Brain microvascular endothelial cell (primary cell): ENCODE results near the gene IFNAR2.

Experiments
- DNase-seq: peaks from one replicate; pipeline ENCODE4 v3.0.0-alpha.2; 2020
- H3K27ac ChIP-seq: fragments of 250-450 bp; sonication (Bioruptor Pico); 2 replicates; pipeline ENCODE4 v1.5.1; 2020; ENCODE audit warnings: mild to moderate bottlenecking, moderate library complexity
- H3K27me3 ChIP-seq: fragments of 250-450 bp; sonication (Bioruptor Pico); replicated peaks from 2 replicates; pipeline ENCODE4 v1.5.1; 2020; ENCODE audit warnings: mild to moderate bottlenecking
- H3K36me3 ChIP-seq: fragments of 250-450 bp; sonication (Bioruptor Pico); replicated peaks from 2 replicates; pipeline ENCODE4 v1.5.1; 2020; ENCODE audit warnings: mild to moderate bottlenecking
- H3K4me3 ChIP-seq: 2 replicates; pipeline ENCODE4 v1.5.1; 2011; ENCODE audit warnings: low read depth, mild to moderate bottlenecking, control low read depth, low read length, moderate library complexity
- CTCF ChIP-seq: IDR thresholded peaks from 2 replicates; pipeline ENCODE4 v1.5.1; 2011; ENCODE audit warnings: low read depth, mild to moderate bottlenecking, moderate library complexity, low read length, control low read depth, inconsistent platforms; ENCODE audit errors: missing control alignments
- in situ Hi-C: cut with HindIII; loops from 2 replicates; pipeline ENCODE4 v1.10.0; 2017; ENCODE audit warnings: low sequenced_read_pairs, low pct_ligation_motif_present

The IFNAR2 gene

GRCh38 chr21:33229784-33230544 is at the start of gene IFNAR2:
Gene IFNAR2, plus strand, starts transcription at chr21:33229938. Its CDS starts 11,985 bp downstream, at chr21:33241923.
- Histone ChIP-seq H3K27me3 (peaks cover 2% of the 10 kb centered on the region), H3K4me3 (peak within 1 kb of the TSS; percentile 82), H3K36me3 (no peaks in the 10 kb centered on the region), H3K27ac (peak within 1 kb of the TSS; percentile 76)
- no peak for TF ChIP-seq CTCF
- peak; percentile 35 for DNase-seq
- in situ Hi-C loops: no loop called here

GRCh38 chr21:33185852-33186251 is 43.9 kb upstream of the IFNAR2 start:
- H3K27ac ChIP-seq: no peak overlapping the region
- in situ Hi-C loops: no loop called here
- no peak overlapping the region for H3K4me3 ChIP-seq
- no peak for DNase-seq
- peaks cover 20% of the 10 kb centered on the region for H3K27me3 ChIP-seq
- no peaks in the 10 kb centered on the region for H3K36me3 ChIP-seq
- no peak for TF ChIP-seq CTCF

GRCh38 chr21:33187276-33187675 is 42.5 kb upstream of the IFNAR2 start:
- H3K27ac ChIP-seq: no peak overlapping the region
- no peak for DNase-seq
- no peaks in the 10 kb centered on the region for H3K36me3 ChIP-seq
- in situ Hi-C loops: no loop called here
- H3K27me3 ChIP-seq: peaks cover 20% of the 10 kb centered on the region
- no peak overlapping the region for H3K4me3 ChIP-seq
- TF ChIP-seq CTCF: no peak

GRCh38 chr21:33189237-33189636 is 40.5 kb upstream of the IFNAR2 start:
- no peaks in the 10 kb centered on the region for H3K36me3 ChIP-seq
- H3K27ac ChIP-seq: no peak overlapping the region
- no peak for DNase-seq
- no peak for TF ChIP-seq CTCF
- peaks cover 19% of the 10 kb centered on the region for H3K27me3 ChIP-seq
- no peak overlapping the region for H3K4me3 ChIP-seq
- in situ Hi-C loops: no loop called here

- H3K27ac ChIP-seq: no peak overlapping the region
- H3K4me3 ChIP-seq: no peak overlapping the region
- DNase-seq: no peak
- peaks cover 19% of the 10 kb centered on the region for H3K27me3 ChIP-seq
- no peak for TF ChIP-seq CTCF
- H3K36me3 ChIP-seq: no peaks in the 10 kb centered on the region
- in situ Hi-C loops: no loop called here
Measured at GRCh38 chr21:33189824-33190223, 39.9 kb upstream of the IFNAR2 start.

- peak; percentile 47 for DNase-seq
- Histone ChIP-seq H3K4me3 (no peak overlapping the region), H3K27ac (no peak overlapping the region), H3K27me3 (no peaks in the 10 kb centered on the region), H3K36me3 (no peaks in the 10 kb centered on the region)
- in situ Hi-C loops: no loop called here
- TF ChIP-seq CTCF: peak; percentile 81
Measured at GRCh38 chr21:33196941-33197374, 32.8 kb upstream of the IFNAR2 start.
